NCI-H187 treated with DMSO at 0.1 percent for 48 hours (cell line): Measurements from ENCODE around the gene RAMAC.
"Not testable (repeated sequence)": the region's sequence is repeated elsewhere in the genome, so short reads cannot be mapped to it uniquely, and the experiment has no call there.

Source experiments
- DNase-seq: peaks from one replicate; lab custom pipeline; 2025; lab: John Stamatoyannopoulos, UW

The RAMAC gene

DNA sequence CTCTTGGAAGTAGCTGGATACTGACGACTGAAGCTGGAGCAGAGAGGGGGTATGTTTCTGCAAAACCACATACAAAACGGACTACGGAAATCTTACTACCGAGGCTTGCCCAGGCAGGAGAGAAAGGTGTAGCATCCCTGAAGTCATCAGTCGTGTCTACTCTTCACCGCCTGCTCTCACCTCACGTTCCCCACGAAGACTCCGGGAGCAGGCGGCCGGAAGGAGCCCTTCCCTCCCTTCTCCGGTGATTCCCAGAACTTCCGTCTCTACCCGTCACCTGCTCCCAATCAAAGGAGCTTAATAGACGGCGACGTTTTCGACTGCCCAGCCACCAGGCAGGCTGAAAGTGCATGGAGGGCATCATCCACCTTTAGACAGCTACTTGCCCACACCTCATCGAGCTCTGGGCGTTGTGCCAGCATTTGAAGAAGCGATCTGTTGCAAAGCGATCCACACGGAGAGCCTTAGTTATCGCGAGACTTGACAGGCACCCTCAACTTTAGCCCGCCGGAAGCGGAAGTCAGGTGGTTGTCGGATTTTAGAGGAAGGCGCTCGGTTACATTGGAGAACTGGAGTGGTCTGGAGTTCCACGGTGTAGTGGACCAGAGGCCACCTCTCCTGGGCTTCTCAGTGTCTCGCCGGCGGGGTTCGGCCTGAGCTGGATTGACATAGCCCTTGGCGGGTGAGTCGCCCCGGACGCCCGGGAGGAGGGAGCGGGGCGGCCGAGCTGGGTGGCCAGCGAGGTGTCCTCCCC, at the start of gene RAMAC:
TSS of gene RAMAC (plus strand) at position 523 of the 754 bp plus-strand sequence. CDS start 2,809 bp downstream, outside the sequence.
- DNase-seq = peak; percentile 64

- DNase-seq = no peak
These were observed 48.9 kb upstream of the RAMAC start for GRCh38 chr15:82936966-82937711.

GRCh38 chr15:82937712-82938058, 48.3 kb upstream of the RAMAC start:
- no peak for DNase-seq

GRCh38 chr15:82939678-82940077, 46.3 kb upstream of the RAMAC start:
- not testable (repeated sequence) for DNase-seq

- DNase-seq = no peak
These were observed 43.3 kb upstream of the RAMAC start for GRCh38 chr15:82942691-82943090.

DNA sequence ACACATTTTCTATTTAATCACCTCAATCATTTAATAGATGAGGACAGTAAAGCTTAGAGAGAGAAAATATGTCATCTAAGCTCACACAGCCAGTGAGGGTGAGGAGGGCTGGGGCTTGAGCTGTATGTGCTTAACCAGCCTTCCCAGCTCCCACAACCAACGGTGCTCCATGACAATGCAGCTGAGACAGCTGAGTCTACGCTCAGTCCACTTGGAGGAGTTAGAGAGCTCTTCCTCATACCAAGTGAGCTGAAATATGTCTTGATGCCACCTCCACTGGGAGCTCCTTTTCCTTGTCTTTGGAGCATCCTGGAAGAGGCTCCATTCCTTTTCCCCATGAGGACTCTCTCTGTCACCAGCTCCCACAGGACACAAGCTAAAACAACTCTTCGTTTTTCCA, 42.8 kb upstream of the RAMAC start:
- no peak for DNase-seq

GRCh38 chr15:82944056-82944455, 42.0 kb upstream of the RAMAC start:
- DNase-seq = no peak

- DNase-seq = no peak
These were observed 41.2 kb upstream of the RAMAC start for GRCh38 chr15:82944821-82945220.

DNA sequence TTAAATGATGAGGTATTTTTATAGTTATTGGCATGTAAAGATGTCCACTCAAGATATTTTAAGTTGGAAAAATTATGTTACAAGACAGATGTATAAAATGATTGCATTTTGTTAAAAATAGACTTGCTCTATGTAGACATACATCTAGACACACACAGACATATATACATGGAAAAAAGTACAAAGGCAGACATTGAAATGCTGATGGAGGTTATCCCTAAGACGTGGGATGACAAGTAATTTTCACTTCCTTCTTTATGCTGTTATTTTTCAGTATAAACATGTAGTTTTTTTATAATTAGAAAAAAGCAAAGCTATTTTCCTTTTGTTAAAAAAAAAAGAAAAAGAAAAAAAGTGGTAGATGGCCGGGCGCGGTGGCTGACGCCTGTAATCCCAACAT, 40.7 kb upstream of the RAMAC start:
- DNase-seq = no peak

DNA sequence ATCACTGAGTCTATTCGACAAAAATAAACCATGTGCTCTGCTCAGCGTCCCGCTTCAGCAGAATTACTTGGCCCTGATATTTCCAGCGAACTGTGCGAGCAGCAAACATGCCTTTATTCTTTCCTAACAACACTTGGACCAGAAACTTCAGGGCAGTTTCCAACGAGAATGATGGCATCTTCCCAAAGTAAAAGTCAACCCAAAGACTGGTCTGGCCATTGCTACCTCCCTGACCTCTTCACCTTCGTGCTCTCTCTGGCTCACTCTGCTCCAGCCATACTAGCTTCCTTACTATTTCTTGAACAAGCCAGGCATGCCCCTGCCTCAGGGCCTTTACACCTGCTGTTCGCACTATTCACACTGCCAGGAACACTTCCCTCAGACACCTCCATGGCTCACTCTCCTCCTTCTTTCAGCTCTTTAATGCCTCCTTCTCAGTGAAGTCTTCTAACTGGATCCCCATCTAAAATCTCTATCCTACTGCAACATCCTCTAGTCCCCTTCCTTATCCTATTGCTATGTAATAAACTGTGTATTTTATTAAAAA, 39.8 kb upstream of the RAMAC start:
- no peak for DNase-seq

DNA sequence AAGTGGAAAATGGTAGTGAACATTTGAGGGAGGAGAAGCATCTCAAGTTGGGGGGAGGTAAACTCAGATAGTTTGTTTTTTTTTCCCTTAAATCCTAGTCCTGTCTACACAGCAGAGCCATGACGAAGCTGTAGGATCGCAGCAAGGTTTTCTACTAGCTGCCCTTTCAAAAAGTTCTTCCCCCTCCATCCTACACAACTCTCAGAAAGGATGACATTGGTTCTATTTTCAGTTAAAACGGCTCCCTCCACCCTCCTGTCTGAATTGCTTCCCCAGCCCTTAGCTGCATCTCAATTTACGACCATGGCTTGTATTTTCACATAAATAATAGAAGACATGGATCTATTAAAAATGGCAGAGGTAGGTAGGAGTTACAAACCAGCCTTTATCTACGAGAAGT, 35.7 kb upstream of the RAMAC start:
- DNase-seq = no peak

- no peak for DNase-seq
These were observed 35.2 kb upstream of the RAMAC start for GRCh38 chr15:82950746-82951370.

- no peak for DNase-seq
These were observed 34.4 kb upstream of the RAMAC start for GRCh38 chr15:82951472-82952157.

DNA sequence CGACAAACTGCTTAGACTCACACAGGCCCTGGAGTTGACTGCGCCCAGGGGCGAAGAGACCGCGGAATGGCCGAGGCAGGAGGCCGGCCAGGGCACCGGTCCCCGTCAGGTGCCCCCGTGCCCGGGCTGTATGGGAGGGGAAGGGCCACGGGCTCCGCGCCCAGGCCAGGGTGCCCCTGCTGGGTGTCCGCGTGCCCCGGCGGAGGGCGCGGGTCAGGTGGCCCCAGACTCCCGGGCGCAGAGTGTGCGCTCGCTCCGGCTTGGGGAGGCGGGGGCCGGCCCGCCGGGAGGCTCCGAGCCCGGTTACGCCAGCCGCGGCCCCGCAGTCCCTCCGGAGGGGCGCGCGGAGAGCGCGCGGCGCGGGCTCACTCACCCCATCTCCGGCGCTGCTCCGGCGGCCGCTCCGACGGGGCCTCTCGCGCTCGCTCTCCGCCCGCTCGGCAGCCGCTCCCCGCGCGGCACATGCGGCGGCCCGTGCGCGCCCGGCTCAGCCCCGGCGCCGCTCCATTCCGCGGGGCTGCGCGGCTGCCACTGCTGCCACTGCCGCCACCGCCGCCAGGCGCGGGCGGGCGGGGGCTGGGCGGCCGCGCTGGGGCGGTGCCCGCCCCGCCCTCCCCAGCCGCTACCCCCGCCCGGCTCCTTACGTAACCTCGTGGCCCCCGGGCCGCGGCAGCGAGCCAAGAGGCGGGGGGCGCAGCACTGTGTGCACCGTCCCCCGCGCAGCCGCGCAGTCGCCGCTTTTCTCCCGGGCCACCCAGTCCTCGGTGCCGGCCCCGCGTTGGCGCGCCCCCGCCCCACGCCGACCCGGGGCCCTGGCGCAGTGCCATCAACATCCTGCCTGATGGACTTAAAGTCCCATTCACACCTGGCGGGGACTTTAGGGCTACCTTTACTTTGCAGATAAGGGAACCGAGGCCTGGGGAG, 33.6 kb upstream of the RAMAC start, which contains the start of gene HOMER2:
TSS of gene HOMER2 (minus strand) at position 563 of the 924 bp plus-strand sequence. CDS start at position 378, 185 bp downstream.
- DNase-seq = no peak

GRCh38 chr15:82958638-82959037, 27.4 kb upstream of the RAMAC start:
- DNase-seq = no peak

DNA sequence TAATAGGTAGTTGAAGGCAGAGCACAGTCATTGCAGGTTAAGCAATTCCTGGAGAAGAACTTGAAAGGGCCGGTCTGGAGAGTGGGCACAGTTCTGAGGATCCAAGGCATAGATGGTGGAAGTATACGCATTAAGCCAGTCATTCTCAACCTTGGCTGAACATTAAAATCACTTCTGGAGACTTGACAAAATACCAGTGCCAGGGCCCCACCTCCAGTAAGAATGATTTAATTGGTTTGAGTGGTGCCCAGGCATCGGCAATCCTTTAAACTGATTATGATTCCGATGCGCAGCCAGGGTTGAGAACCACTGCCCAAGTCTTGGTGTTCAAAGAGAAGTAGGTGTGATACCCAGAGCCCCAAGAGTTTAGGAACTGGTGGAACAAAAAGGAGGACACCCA, 26.6 kb upstream of the RAMAC start:
- no peak for DNase-seq

- no peak for DNase-seq
These were observed 25.2 kb upstream of the RAMAC start for GRCh38 chr15:82960766-82961165.

DNA sequence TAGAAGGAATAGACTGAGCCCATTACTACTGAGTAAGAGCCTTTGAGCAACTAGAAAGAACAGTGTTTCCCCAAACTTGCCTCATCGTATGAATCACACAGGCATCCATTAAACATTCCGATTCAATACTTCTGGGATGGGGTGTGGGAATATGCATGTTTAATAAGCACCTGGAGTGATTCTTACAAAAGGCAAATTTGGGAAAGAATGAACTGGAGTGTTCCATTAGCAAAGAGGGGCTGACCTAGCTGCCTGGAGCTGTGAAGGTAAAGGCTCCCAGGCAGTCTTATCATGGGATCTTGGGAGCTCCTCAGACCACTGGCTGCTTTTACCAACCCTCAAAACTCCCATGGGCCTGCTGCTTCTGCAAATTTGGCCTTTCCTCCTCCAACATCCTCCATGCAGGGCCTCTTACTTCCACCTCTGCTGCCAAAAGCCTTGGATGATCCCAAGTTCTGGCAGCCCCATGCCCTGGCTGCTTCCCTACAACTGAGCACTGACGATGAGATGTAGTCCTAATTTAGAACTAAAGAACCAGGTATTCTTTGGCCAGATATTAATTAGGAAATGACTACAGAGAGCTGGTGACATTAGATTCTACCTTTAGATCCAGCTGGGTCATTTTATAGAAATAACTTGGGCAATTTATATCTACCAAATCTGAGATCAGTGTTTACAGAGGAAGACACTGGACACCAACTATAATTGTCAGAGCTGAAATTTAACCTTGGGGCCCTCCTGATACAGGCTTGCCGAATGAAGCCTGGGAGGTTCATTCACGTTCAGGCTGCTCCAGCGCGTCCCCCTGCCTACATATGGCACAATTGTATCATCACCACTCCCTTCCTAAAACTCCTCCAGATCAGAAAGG, 22.3 kb upstream of the RAMAC start:
- DNase-seq = no peak

- DNase-seq = no peak
These were observed 21.1 kb upstream of the RAMAC start for GRCh38 chr15:82964890-82965289.

GRCh38 chr15:82966671-82967071, 19.3 kb upstream of the RAMAC start:
- no peak for DNase-seq
